DOHH2 (cell line): Measurements from ENCODE around the gene ALOX12B.

Experiments used
- CTCF ChIP-seq: fragments of 200-600 bp; sonication (generic); IDR thresholded peaks from one replicate; pipeline ENCODE4 v1.5.1; 2014; ENCODE audit warnings: antibody characterized with exemption, mild to moderate bottlenecking, low read depth, low read length; ENCODE audit not compliant: poor library complexity, severe bottlenecking
- EZH2phosphoT487 ChIP-seq: fragments of 200-600 bp; sonication (generic); IDR thresholded peaks from 2 replicates; pipeline ENCODE4 v1.6.1; 2017; ENCODE audit warnings: borderline replicate concordance, mild to moderate bottlenecking, antibody characterized with exemption, low read length, moderate library complexity, mixed read lengths

DNA sequence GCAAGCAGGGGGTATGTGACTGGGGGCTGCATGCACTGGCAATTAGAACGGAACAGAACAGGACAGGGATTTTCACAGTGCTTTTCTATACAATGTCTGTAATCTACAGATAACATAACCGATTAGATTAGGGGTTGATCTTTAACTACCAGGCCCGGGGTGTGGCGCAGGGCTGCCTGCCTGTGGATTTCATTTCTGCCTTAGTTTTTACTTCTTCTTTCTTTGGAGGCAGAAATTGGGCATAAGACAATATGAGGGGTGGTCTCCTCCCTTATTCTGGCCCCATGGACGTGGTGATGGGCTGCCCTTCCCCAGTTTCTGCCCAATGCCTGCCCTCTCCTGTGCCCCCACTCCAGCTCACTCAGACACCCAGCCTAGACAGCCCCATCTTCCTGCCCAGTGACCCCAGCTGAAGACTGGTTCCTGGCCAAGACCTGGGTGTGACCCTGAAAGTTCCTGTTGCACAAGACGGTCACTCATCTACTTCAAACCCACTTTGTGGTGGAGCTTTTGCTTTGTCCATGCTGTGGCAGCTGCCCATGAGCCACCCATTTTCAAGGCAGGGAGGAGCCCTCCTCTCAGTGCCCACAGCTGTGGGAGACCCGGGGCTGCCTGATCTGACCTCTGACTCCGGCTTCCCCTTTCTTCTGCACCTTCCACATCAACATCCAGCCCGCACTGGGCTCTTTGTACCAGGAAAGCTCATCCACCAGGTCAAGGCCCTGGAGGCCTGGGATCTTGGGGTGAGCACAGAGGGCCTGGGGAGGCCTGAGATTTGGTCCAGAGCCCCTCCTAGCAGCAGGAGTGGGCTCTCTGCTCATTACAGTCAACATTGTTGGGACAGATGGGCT is 18.6 kb downstream of the ALOX12B start:
- no peak for TF ChIP-seq CTCF
- TF ChIP-seq EZH2phosphoT487, result no peak
